Measurements from ENCODE around the gene FBLN1. TPM values are rescaled to one million over a fixed set of nuclear protein-coding genes. Genes with fewer than 3 reads are reported as not detected.
A peak's percentile ranks its signal among the peaks of the same experiment; 100 is the strongest.

Gene FBLN1
- polyA plus RNA-seq, 1 of the 3 experiments (the other 2 are of a cell fraction) = 147 TPM

DNA sequence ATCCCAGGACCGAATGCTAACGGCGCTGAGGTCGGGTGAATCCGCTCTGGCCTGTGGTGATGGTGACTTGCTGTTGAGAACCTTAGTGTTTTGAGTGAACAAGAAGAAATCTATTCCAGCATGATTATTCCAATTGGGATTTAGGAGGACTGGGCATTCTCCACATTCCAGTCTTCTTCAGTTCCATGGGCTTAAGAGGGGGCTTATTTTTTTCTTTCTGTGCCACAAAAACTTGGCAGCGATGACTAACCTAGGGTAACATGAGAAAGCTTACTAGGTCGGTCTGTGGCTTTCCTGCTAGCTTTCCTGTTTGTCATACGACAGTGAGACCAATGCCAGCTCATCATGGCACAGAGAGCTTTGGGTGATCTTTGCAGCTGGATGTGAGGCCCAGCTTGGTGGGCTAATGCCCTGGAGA lies 106.1 kb downstream of the FBLN1 start (continued):
- TF ChIP-seq NFIC (IDR thresholded peaks at IDR 0.05; ENCODE audit: borderline replicate concordance) (peak; percentile 96), TEAD4 (IDR thresholded peaks at IDR 0.05; ENCODE audit: borderline replicate concordance, insufficient read depth) (peak; percentile 99), ELF1 (IDR thresholded peaks at IDR 0.05) (no peak), YY1 (IDR thresholded peaks at IDR 0.05; ENCODE audit: low read depth) (no peak), RCOR1 (IDR thresholded peaks at IDR 0.05; ENCODE audit: low read length) (no peak), MEF2A (IDR thresholded peaks at IDR 0.05; ENCODE audit: borderline replicate concordance, low read depth) (no peak; the same call in 1 of the 2 replicates), TCF12 (IDR thresholded peaks at IDR 0.05) (peak; percentile 90), GATA2 (CRISPR knock-in tag; IDR thresholded peaks at IDR 0.05) (no peak)
- TF ChIP-seq, protein P1, sequence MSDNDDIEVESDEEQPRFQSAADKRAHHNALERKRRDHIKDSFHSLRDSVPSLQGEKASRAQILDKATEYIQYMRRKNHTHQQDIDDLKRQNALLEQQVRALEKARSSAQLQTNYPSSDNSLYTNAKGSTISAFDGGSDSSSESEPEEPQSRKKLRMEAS (IDR thresholded peaks at IDR 0.05; ENCODE audit: low read depth) = peak; percentile 62; the same call in 1 of the 2 replicates
- TF ChIP-seq, protein P2, sequence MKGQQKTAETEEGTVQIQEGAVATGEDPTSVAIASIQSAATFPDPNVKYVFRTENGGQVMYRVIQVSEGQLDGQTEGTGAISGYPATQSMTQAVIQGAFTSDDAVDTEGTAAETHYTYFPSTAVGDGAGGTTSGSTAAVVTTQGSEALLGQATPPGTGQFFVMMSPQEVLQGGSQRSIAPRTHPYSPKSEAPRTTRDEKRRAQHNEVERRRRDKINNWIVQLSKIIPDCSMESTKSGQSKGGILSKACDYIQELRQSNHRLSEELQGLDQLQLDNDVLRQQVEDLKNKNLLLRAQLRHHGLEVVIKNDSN (IDR thresholded peaks at IDR 0.05; ENCODE audit: borderline replicate concordance, low read depth) = no peak

DNA sequence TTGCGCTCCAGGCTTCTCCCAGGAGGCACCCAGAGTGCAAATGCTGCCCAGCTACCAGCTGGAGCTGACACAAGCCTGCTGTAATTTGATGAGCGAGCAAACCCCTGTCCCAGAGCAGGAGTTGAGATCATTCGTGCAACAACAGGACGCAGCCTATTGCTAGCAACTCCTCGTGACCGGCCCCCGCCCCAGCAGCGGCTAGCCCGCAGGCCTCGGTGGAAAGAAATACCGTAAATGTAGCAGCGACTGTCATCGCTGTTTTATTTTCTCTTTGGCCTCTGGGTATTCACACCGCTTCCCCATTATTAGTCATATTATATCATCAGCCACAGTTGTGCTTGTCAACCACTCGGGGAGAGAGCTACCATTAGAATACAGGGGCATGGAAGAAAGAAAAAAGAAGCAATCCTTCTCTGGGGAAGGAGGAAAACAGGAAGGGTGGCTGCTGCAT lies 109.8 kb downstream of the FBLN1 start:
- Histone ChIP-seq H3K27ac (ENCODE audit: low read depth in 2 of 2, low read length in 1 of 2) (no peak overlapping the region; a peak in 1 of 4 replicates), H3K9me3 (no peaks in the 10 kb centered on the region), H3K9me2 (no peaks in the 10 kb centered on the region), H3K4me1 (ENCODE audit: control insufficient read depth in 1 of 2, insufficient read depth in 2 of 2, low read depth in 1 of 2, low read length in 1 of 2) (peaks cover 0 to 9% of the 10 kb centered on the region in 2 experiments; a peak in 3 of 4 replicates), H2AFZ (ENCODE audit: low read depth) (no peak overlapping the region), H3K4me3 (ENCODE audit: low read depth in 2 of 2, low read length in 1 of 2) (no peak overlapping the region), H3K36me3 (replicated peaks in 1 of 2; ENCODE audit: control insufficient read depth in 1 of 2, insufficient read depth in 2 of 2, low read length in 1 of 2) (no peaks in the 10 kb centered on the region), H3K79me2 (ENCODE audit: insufficient read depth) (no peaks in the 10 kb centered on the region), H3K27me3 (ENCODE audit: insufficient read depth) (no peaks in the 10 kb centered on the region), H3K4me2 (no peak overlapping the region), H3F3A (replicated peaks; ENCODE audit: insufficient read depth) (peaks cover 16% of the 10 kb centered on the region), H4K20me1 (ENCODE audit: insufficient read depth) (no peaks in the 10 kb centered on the region), H3K9ac (no peak overlapping the region)
- CTCF ChIA-PET = interaction anchor here (0.7 to 1.6 kb wide), 3 partner anchors 34 to 348 kb away, joined by 3 to 5 read pairs (median 3); no protein-coding TSS in a partner anchor
- DNase-seq = no peak
- POLR2A ChIA-PET = no interaction called here
- WGBS (ENCODE audit: low lambda C conversion rate) = 83% methylated on average over 15 of the region's 15 CpGs
- TF ChIP-seq, protein P3, sequence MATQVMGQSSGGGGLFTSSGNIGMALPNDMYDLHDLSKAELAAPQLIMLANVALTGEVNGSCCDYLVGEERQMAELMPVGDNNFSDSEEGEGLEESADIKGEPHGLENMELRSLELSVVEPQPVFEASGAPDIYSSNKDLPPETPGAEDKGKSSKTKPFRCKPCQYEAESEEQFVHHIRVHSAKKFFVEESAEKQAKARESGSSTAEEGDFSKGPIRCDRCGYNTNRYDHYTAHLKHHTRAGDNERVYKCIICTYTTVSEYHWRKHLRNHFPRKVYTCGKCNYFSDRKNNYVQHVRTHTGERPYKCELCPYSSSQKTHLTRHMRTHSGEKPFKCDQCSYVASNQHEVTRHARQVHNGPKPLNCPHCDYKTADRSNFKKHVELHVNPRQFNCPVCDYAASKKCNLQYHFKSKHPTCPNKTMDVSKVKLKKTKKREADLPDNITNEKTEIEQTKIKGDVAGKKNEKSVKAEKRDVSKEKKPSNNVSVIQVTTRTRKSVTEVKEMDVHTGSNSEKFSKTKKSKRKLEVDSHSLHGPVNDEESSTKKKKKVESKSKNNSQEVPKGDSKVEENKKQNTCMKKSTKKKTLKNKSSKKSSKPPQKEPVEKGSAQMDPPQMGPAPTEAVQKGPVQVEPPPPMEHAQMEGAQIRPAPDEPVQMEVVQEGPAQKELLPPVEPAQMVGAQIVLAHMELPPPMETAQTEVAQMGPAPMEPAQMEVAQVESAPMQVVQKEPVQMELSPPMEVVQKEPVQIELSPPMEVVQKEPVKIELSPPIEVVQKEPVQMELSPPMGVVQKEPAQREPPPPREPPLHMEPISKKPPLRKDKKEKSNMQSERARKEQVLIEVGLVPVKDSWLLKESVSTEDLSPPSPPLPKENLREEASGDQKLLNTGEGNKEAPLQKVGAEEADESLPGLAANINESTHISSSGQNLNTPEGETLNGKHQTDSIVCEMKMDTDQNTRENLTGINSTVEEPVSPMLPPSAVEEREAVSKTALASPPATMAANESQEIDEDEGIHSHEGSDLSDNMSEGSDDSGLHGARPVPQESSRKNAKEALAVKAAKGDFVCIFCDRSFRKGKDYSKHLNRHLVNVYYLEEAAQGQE (IDR thresholded peaks at IDR 0.05; ENCODE audit: low read depth, low read length) = no peak
- TF ChIP-seq FOXJ3 (CRISPR knock-in tag; IDR thresholded peaks at IDR 0.05) (no peak), EZH2phosphoT487 (IDR thresholded peaks at IDR 0.05; ENCODE audit: borderline replicate concordance, low read depth) (no peak), TCF12 (IDR thresholded peaks at IDR 0.05) (no peak), ELF1 (IDR thresholded peaks at IDR 0.05) (no peak), RCOR1 (IDR thresholded peaks at IDR 0.05; ENCODE audit: low read length) (no peak), MXI1 (IDR thresholded peaks at IDR 0.05; ENCODE audit: low read depth, low read length) (no peak), RAD21 (IDR thresholded peaks at IDR 0.05; ENCODE audit: low read length) (no peak), GATA2 (CRISPR knock-in tag; IDR thresholded peaks at IDR 0.05) (no peak), JUND (IDR thresholded peaks at IDR 0.05) (no peak), NRF1 (IDR thresholded peaks at IDR 0.05; ENCODE audit: low read depth, low read length) (no peak), POLR2AphosphoS5 (IDR thresholded peaks at IDR 0.05; ENCODE audit: low read depth, low read length) (no peak), GABPA (IDR thresholded peaks at IDR 0.05; ENCODE audit: low read depth) (no peak)
- TF ChIP-seq, protein P4, sequence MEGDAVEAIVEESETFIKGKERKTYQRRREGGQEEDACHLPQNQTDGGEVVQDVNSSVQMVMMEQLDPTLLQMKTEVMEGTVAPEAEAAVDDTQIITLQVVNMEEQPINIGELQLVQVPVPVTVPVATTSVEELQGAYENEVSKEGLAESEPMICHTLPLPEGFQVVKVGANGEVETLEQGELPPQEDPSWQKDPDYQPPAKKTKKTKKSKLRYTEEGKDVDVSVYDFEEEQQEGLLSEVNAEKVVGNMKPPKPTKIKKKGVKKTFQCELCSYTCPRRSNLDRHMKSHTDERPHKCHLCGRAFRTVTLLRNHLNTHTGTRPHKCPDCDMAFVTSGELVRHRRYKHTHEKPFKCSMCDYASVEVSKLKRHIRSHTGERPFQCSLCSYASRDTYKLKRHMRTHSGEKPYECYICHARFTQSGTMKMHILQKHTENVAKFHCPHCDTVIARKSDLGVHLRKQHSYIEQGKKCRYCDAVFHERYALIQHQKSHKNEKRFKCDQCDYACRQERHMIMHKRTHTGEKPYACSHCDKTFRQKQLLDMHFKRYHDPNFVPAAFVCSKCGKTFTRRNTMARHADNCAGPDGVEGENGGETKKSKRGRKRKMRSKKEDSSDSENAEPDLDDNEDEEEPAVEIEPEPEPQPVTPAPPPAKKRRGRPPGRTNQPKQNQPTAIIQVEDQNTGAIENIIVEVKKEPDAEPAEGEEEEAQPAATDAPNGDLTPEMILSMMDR (IDR thresholded peaks at IDR 0.05) = no peak
- TF ChIP-seq, protein P2 (IDR thresholded peaks at IDR 0.05; ENCODE audit: borderline replicate concordance, low read depth) = no peak
- TF ChIP-seq, protein P5, sequence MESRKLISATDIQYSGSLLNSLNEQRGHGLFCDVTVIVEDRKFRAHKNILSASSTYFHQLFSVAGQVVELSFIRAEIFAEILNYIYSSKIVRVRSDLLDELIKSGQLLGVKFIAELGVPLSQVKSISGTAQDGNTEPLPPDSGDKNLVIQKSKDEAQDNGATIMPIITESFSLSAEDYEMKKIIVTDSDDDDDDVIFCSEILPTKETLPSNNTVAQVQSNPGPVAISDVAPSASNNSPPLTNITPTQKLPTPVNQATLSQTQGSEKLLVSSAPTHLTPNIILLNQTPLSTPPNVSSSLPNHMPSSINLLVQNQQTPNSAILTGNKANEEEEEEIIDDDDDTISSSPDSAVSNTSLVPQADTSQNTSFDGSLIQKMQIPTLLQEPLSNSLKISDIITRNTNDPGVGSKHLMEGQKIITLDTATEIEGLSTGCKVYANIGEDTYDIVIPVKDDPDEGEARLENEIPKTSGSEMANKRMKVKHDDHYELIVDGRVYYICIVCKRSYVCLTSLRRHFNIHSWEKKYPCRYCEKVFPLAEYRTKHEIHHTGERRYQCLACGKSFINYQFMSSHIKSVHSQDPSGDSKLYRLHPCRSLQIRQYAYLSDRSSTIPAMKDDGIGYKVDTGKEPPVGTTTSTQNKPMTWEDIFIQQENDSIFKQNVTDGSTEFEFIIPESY (IDR thresholded peaks at IDR 0.05; ENCODE audit: borderline replicate concordance, low read depth) = no peak
- TF ChIP-seq, protein P6, sequence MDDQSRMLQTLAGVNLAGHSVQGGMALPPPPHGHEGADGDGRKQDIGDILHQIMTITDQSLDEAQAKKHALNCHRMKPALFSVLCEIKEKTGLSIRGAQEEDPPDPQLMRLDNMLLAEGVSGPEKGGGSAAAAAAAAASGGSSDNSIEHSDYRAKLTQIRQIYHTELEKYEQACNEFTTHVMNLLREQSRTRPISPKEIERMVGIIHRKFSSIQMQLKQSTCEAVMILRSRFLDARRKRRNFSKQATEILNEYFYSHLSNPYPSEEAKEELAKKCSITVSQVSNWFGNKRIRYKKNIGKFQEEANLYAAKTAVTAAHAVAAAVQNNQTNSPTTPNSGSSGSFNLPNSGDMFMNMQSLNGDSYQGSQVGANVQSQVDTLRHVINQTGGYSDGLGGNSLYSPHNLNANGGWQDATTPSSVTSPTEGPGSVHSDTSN (IDR thresholded peaks at IDR 0.05) = no peak
